Measurements from ENCODE around the gene NOC2L.

The NOC2L gene

DNA sequence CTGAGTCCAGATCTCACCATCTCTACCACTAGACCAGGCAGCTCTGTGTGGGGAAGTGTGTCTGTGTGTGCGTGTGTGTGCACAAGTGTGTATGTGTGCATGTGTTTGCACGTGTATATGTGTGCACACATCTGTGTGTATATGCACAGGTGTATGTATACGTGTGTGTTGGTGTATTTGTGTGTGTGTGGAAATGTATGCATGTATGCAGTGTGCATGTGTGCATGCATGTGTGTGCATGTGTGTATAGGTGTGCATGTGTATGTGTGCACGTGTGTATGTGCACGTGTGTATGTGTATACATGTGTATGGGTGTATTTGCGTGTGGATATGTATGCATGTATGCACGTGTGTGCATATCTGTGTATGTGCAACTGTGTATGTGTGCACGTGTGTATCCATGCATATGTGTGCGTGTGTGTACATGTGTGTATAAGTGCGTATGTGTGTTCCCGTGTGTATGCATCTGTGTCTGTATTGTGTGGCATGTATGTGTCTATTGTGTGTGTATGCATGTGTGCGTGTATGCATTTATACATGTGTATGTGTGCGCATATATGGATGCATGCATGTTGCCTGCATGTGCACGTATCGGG is 10.3 kb upstream of the NOC2L start:
- no peak overlapping the region for H3K4me3 ChIP-seq (ENCODE audit: low read depth, low read length)
- TF ChIP-seq, protein P1, sequence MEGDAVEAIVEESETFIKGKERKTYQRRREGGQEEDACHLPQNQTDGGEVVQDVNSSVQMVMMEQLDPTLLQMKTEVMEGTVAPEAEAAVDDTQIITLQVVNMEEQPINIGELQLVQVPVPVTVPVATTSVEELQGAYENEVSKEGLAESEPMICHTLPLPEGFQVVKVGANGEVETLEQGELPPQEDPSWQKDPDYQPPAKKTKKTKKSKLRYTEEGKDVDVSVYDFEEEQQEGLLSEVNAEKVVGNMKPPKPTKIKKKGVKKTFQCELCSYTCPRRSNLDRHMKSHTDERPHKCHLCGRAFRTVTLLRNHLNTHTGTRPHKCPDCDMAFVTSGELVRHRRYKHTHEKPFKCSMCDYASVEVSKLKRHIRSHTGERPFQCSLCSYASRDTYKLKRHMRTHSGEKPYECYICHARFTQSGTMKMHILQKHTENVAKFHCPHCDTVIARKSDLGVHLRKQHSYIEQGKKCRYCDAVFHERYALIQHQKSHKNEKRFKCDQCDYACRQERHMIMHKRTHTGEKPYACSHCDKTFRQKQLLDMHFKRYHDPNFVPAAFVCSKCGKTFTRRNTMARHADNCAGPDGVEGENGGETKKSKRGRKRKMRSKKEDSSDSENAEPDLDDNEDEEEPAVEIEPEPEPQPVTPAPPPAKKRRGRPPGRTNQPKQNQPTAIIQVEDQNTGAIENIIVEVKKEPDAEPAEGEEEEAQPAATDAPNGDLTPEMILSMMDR (conservative IDR thresholded peaks at IDR 0.05; ENCODE audit: low read depth, low read length): no peak
- DNase-seq (ENCODE audit: low read depth): no peak

DNA sequence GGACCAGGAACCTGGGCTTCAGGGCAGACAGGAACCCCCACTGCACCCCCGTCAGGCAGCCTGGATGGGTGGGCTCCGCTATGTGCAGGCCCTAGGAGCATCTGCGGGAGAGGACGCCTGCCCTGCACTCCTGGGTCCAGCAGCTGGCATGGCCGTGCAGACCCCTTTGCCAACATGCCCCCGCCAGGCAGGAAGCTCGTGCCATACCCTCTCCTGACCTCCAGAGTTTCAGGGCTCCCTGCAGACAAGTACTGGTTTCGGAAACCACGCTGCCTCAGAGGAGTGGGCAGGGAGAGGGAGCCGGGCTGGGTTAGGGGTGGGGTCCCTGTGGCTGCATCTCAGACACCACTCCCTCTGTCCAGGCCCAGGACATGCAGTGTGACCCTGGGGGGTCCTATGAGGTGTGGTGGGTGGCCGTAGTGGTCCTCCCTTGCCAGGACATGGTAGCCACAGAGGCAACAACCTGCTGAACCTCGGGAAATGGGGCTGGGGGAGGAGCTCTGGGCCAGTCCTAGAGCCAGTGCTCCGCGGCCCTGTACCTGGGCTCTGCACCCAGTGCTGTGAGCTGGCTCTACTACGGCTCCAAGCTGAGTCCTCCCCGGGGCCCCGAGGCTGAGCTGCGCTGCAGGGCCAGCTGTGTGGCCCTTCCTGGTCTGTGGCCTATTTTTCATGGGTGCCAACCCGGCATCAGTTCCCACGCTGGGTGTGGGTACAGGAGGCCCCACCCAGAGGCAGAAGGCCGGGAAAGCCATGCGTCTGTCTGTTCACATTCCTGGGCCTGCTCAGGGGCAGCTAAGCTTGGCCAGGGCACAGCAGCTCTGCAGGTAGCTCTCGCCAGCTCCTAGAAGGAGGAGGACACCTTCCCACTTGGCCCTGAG is 8.6 kb upstream of the NOC2L start:
- TF ChIP-seq, protein P1 (conservative IDR thresholded peaks at IDR 0.05; ENCODE audit: low read depth, low read length): no peak
- DNase-seq (ENCODE audit: low read depth): no peak
- no peak overlapping the region for H3K4me3 ChIP-seq (ENCODE audit: low read depth, low read length)

GRCh38 chr1:966704-967300 is 7.7 kb upstream of the NOC2L start:
- TF ChIP-seq, protein P1 (conservative IDR thresholded peaks at IDR 0.05; ENCODE audit: low read depth, low read length): no peak
- peak overlapping the region; percentile 74 for H3K4me3 ChIP-seq (ENCODE audit: low read depth, low read length)
- DNase-seq (ENCODE audit: low read depth): peak; percentile 44

DNA sequence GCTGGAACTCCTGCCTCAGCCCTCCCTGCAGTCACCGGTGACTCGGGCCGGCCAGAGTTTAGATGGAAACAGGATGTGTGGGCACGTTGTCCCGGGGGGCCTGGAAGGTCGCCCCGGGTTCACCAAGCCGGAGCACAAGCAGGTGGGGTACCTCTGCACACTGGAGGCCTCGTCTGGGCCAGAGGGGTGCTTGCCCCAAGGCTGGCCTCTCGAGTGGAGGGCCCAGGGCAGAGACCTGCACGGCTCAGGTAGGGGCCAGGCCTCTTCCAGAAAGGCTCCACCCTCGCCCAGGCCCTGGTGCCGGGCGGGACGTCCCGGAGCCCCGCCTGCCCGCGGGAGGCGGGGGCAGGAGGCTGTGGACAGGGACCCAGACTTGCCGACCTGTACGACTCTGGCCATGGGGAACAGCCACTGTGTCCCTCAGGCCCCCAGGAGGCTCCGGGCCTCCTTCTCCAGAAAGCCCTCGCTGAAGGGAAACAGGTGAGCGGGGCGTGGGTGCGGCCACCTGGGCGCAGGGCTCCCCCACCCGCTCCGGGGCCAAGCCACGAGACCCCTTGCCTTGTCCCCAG is 7.2 kb upstream of the NOC2L start, which contains the start of gene PLEKHN1:
Gene PLEKHN1 (plus strand): TSS at position 348 of the 569 bp plus-strand sequence. CDS start 50 bp downstream, at position 398.
- no peak for DNase-seq (ENCODE audit: low read depth)
- TF ChIP-seq, protein P1 (conservative IDR thresholded peaks at IDR 0.05; ENCODE audit: low read depth, low read length): no peak
- H3K4me3 ChIP-seq (ENCODE audit: low read depth, low read length): peak within 1 kb of the TSS; percentile 74

DNA sequence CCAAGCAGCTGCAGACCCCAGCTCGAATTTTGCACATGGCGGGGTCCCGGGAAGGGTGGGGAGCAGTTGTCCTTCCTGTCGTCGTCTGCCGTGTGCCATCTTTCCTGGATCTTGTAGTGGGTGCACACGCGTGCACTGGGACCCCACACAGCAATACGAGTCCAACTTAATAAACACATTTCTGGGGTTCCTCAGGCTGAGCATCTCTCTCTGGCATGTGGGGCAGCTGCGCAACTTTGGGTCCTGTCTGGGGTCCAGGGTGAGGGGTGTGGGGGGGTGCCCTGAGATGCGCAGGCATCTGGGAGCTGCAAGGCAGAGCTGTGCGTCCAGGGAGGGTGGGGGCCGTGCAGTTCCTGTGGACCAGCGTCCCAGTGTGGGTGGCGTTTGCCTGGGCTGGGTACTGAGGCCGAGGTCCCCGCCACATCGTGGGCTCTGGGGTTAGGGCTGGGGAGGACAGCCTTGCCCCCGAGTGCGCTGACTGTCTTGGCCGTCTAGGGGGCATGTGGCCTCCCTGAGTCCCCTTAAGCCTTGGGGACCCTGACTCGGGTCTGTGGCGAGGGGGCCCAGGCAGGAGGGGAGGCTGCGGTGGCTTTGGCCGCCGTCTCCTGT is 6.6 kb upstream of the NOC2L start:
- H3K4me3 ChIP-seq (ENCODE audit: low read depth, low read length): no peak overlapping the region
- no peak for DNase-seq (ENCODE audit: low read depth)
- TF ChIP-seq, protein P1 (conservative IDR thresholded peaks at IDR 0.05; ENCODE audit: low read depth, low read length): no peak

DNA sequence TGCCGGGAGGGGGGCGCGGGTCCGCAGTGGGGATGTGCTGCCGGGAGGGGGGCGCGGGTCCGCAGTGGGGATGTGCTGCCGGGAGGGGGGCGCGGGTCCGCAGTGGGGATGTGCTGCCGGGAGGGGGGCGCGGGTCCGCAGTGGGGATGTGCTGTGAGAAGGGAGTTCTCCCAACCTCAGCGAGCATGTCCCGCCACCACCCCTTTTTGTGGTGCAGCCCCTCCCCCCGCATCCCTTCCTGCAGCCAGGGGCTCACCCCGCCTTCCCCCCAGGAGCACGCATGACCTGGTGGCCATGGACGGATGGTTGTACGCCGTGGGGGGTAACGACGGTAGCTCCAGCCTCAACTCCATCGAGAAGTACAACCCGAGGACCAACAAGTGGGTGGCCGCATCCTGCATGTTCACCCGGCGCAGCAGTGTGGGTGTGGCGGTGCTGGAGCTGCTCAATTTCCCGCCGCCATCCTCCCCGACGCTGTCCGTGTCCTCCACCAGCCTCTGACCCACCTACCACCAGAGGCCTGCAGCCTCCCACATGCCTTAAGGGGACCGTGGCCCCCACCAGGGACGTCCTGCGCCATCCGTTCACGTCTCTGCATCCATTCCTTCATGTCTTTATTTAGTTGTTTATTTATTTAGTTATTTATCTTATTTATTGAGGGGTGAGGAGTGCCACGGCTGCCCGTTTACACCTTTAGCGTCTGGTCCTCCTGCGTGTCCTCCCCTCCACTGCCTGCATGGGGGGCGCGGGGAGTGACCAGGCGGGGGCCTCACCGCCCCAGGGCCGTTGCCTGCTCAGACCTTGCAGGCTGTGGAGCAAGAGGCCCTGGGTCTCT is 5.9 kb upstream of the NOC2L start:
- TF ChIP-seq, protein P1 (conservative IDR thresholded peaks at IDR 0.05; ENCODE audit: low read depth, low read length): no peak
- DNase-seq (ENCODE audit: low read depth): no peak
- H3K4me3 ChIP-seq (ENCODE audit: low read depth, low read length): no peak overlapping the region

Data from choroid plexus epithelial cell (primary cell).